ENCODE data around the gene PNISR.

DNA sequence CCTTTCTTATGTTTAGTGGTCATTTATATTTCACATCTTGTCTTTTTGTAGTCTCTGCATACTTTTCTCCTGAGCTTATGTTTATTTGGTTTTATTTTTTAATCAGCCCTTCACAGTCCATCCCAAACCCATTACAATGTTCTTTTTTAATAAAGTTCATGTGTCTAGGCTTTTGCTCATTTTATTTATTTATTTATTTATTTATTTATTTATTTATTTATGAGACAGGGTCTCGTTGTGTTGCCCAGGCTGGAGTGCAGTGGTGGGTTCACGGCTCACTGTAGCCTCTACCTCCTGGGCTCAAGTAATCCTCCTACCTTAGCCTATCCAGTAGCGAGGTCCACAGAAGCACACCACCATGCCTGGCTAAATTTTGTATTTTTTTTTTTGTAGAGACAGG lies 34.2 kb downstream of the PNISR start:
- TF ChIP-seq, protein P1, sequence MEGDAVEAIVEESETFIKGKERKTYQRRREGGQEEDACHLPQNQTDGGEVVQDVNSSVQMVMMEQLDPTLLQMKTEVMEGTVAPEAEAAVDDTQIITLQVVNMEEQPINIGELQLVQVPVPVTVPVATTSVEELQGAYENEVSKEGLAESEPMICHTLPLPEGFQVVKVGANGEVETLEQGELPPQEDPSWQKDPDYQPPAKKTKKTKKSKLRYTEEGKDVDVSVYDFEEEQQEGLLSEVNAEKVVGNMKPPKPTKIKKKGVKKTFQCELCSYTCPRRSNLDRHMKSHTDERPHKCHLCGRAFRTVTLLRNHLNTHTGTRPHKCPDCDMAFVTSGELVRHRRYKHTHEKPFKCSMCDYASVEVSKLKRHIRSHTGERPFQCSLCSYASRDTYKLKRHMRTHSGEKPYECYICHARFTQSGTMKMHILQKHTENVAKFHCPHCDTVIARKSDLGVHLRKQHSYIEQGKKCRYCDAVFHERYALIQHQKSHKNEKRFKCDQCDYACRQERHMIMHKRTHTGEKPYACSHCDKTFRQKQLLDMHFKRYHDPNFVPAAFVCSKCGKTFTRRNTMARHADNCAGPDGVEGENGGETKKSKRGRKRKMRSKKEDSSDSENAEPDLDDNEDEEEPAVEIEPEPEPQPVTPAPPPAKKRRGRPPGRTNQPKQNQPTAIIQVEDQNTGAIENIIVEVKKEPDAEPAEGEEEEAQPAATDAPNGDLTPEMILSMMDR (IDR thresholded peaks at IDR 0.05; ENCODE audit: poor library complexity): no peak
- no peak for TF ChIP-seq EZH2 (IDR thresholded peaks at IDR 0.05; ENCODE audit: borderline replicate concordance)
- TF ChIP-seq EZH2phosphoT487 (IDR thresholded peaks at IDR 0.05; ENCODE audit: low read depth, severe bottlenecking, unreplicated experiment): no peak

Data from hepatocyte (in vitro differentiated cells).